Measurements from ENCODE around the gene LBX1. TPM values are rescaled to one million over a fixed set of nuclear protein-coding genes. Genes with fewer than 3 reads are reported as not detected.

Gene LBX1
- total and polyA plus RNA-seq, 2 donors (not counting 3 experiments of a cell fraction or from before 2014, with no cell fraction given) = not detected

- H3K36me3 ChIP-seq (ENCODE audit: control insufficient read depth in 2 of 2, extremely low read depth in 1 of 2, insufficient read depth in 2 of 2, low read length in 2 of 2) = no peaks in the 10 kb centered on the region
- no peak overlapping the region for H2AFZ ChIP-seq (ENCODE audit: low read depth, low read length)
- no peak overlapping the region for H3K27ac ChIP-seq (ENCODE audit: insufficient read depth, low read depth, low read length)
- no peak overlapping the region for H3K4me2 ChIP-seq (ENCODE audit: insufficient read depth, low read length)
- no TSS peak for BruUV-seq (replicated peaks)
- H3K9me1 ChIP-seq (replicated peaks; ENCODE audit: control insufficient read depth, extremely low read depth, insufficient read depth, low read length) = no peaks in the 10 kb centered on the region
- TF ChIP-seq EZH2 (IDR thresholded peaks at IDR 0.05; ENCODE audit: borderline replicate concordance, low read depth, low read length, severe bottlenecking) (peak; percentile 56), MYC (IDR thresholded peaks at IDR 0.05; ENCODE audit: low read depth, low read length) (no peak), GATA2 (IDR thresholded peaks at IDR 0.05; ENCODE audit: insufficient read depth, insufficient read length, low read depth, low read length) (no peak), POLR2AphosphoS5 (IDR thresholded peaks at IDR 0.05; ENCODE audit: insufficient read depth, low read depth, low read length) (no peak), FOS (IDR thresholded peaks at IDR 0.05; ENCODE audit: borderline replicate concordance, insufficient read depth, low read length) (no peak)
- TF ChIP-seq, protein P1, sequence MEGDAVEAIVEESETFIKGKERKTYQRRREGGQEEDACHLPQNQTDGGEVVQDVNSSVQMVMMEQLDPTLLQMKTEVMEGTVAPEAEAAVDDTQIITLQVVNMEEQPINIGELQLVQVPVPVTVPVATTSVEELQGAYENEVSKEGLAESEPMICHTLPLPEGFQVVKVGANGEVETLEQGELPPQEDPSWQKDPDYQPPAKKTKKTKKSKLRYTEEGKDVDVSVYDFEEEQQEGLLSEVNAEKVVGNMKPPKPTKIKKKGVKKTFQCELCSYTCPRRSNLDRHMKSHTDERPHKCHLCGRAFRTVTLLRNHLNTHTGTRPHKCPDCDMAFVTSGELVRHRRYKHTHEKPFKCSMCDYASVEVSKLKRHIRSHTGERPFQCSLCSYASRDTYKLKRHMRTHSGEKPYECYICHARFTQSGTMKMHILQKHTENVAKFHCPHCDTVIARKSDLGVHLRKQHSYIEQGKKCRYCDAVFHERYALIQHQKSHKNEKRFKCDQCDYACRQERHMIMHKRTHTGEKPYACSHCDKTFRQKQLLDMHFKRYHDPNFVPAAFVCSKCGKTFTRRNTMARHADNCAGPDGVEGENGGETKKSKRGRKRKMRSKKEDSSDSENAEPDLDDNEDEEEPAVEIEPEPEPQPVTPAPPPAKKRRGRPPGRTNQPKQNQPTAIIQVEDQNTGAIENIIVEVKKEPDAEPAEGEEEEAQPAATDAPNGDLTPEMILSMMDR (IDR thresholded peaks at IDR 0.05; ENCODE audit: extremely low read depth in 1 of 2, insufficient read depth in 1 of 2, low read depth in 1 of 2, low read length in 2 of 2) = no peak
- TF ChIP-seq, protein P2, sequence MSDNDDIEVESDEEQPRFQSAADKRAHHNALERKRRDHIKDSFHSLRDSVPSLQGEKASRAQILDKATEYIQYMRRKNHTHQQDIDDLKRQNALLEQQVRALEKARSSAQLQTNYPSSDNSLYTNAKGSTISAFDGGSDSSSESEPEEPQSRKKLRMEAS (IDR thresholded peaks at IDR 0.05; ENCODE audit: insufficient read depth, insufficient read length) = no peak
- no peaks in the 10 kb centered on the region for H3K79me2 ChIP-seq (ENCODE audit: control insufficient read depth, insufficient read depth, low read length)
- no peak for FAIRE-seq
- no peaks in the 10 kb centered on the region for H3K9me3 ChIP-seq (replicated peaks; ENCODE audit: control insufficient read depth, insufficient read depth, low read length)
- no peaks in the 10 kb centered on the region for H3K4me1 ChIP-seq (ENCODE audit: control insufficient read depth, extremely low read depth, insufficient read depth, low read length)
- no peak for DNase-seq (ENCODE audit: low read depth, low spot score)
- H3K27me3 ChIP-seq (ENCODE audit: control insufficient read depth in 2 of 2, insufficient read depth in 2 of 2, low read length in 2 of 2) = peaks cover 85 to 99% of the 10 kb centered on the region in 2 experiments
- intact Hi-C loops (cut with micrococcal nuclease) = no loop called here
- ChIA-PET POLR2A (no interaction called here), CTCF (interaction anchor here (1.7 to 2.1 kb wide), 2 partner anchors 12 to 13 kb away, joined by 5 to 8 read pairs; no protein-coding TSS in a partner anchor)
- H3K9ac ChIP-seq (replicated peaks; ENCODE audit: extremely low read depth, insufficient read depth, low read length) = no peak overlapping the region
- H4K20me1 ChIP-seq (replicated peaks; ENCODE audit: control insufficient read depth, extremely low read depth, insufficient read depth, low read length) = no peaks in the 10 kb centered on the region
- dilution Hi-C loops (cut with MboI; ENCODE audit: extremely low pct_ligation_motif_present, low sequenced_read_pairs) = no loop called here
- no peak overlapping the region for H3K4me3 ChIP-seq (replicated peaks in 1 of 3; ENCODE audit: insufficient read depth in 1 of 3, low read depth in 1 of 3, low read length in 3 of 3)
Observed at GRCh38 chr10:101226491-101227428, 2.5 kb downstream of the LBX1 start.
